Measurements from ENCODE around the gene DBH. TPM values are rescaled to one million over a fixed set of nuclear protein-coding genes. Genes with fewer than 3 reads are reported as not detected.

DBH gene
- total and polyA plus RNA-seq, 10 of the 15 experiments (the other 5 are each of a cell fraction or from before 2014, with no cell fraction given) = not detected

DNA sequence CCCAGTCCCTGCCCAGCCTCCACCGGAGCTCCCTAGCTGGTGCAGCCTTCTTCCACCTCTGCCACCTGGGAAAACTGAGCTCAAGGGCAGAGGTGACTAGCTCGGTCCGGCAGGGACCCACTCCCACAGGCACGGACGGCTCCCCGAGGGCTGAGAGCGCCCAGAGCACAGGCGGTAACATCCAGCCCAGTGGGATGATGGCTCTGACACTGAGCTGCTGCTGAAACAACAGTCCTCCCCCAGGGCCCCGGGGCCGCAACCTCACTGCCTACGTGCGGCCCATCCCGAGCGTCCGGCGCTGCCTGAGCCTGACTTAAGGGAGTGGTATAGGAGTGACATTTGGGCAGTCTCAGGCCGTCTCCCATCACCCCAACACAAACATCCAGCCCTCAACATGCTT is 30.7 kb upstream of the DBH start:
- H4K20me1 ChIP-seq (ENCODE audit: control insufficient read depth, insufficient read depth) = no peaks in the 10 kb centered on the region
- FAIRE-seq (no peak), ATAC-seq (no peak), DNase-seq (ENCODE audit: low read depth, low spot score) (no peak)
- intact Hi-C loops (cut with micrococcal nuclease; ENCODE audit: unreplicated experiment) = no loop called here
- H3K4me3 ChIP-seq = no peak overlapping the region
- no peaks in the 10 kb centered on the region for H3K79me2 ChIP-seq (ENCODE audit: control insufficient read depth, insufficient read depth, low read length)
- H3K9me3 ChIP-seq (replicated peaks; ENCODE audit: control insufficient read depth, insufficient read depth, low read length) = no peaks in the 10 kb centered on the region
- H3K9ac ChIP-seq (ENCODE audit: control insufficient read depth, insufficient read depth, low read length) = no peak overlapping the region
- H2AFZ ChIP-seq (ENCODE audit: control insufficient read depth, low read depth, low read length) = no peak overlapping the region
- CTCF ChIA-PET = no interaction called here
- H3K27ac ChIP-seq (ENCODE audit: control insufficient read depth, insufficient read depth) = no peak overlapping the region
- WGBS (ENCODE audit: insufficient coverage, insufficient replicate concordance, low lambda C conversion rate, missing lambda C conversion rate) = 57% methylated on average over 17 of the region's 17 CpGs
- in situ Hi-C loops (cut with MboI) = no loop called here
- no peaks in the 10 kb centered on the region for H3K4me1 ChIP-seq (ENCODE audit: control insufficient read depth, insufficient read depth, low read length)
- no TSS peak for BruUV-seq (replicated peaks)
- TF ChIP-seq RFX5 (IDR thresholded peaks at IDR 0.05; ENCODE audit: low read depth, low read length) = no peak
- TF ChIP-seq RAD21 (IDR thresholded peaks at IDR 0.05; ENCODE audit: insufficient read depth, low read depth, low read length) = no peak
- TF ChIP-seq ESRRA (IDR thresholded peaks at IDR 0.05; ENCODE audit: low read length) = no peak
- TF ChIP-seq ZZZ3 (IDR thresholded peaks at IDR 0.05; ENCODE audit: control insufficient read depth, insufficient read length, low read depth) = no peak
- no peak for TF ChIP-seq SMC3 (IDR thresholded peaks at IDR 0.05; ENCODE audit: borderline replicate concordance, low read length)
- TF ChIP-seq, protein P1, sequence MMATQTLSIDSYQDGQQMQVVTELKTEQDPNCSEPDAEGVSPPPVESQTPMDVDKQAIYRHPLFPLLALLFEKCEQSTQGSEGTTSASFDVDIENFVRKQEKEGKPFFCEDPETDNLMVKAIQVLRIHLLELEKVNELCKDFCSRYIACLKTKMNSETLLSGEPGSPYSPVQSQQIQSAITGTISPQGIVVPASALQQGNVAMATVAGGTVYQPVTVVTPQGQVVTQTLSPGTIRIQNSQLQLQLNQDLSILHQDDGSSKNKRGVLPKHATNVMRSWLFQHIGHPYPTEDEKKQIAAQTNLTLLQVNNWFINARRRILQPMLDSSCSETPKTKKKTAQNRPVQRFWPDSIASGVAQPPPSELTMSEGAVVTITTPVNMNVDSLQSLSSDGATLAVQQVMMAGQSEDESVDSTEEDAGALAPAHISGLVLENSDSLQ (IDR thresholded peaks at IDR 0.05) = no peak
- TF ChIP-seq FOXK2 (IDR thresholded peaks at IDR 0.05) = no peak
- no peak for TF ChIP-seq JUNB (IDR thresholded peaks at IDR 0.05)
- TF ChIP-seq, protein P2, sequence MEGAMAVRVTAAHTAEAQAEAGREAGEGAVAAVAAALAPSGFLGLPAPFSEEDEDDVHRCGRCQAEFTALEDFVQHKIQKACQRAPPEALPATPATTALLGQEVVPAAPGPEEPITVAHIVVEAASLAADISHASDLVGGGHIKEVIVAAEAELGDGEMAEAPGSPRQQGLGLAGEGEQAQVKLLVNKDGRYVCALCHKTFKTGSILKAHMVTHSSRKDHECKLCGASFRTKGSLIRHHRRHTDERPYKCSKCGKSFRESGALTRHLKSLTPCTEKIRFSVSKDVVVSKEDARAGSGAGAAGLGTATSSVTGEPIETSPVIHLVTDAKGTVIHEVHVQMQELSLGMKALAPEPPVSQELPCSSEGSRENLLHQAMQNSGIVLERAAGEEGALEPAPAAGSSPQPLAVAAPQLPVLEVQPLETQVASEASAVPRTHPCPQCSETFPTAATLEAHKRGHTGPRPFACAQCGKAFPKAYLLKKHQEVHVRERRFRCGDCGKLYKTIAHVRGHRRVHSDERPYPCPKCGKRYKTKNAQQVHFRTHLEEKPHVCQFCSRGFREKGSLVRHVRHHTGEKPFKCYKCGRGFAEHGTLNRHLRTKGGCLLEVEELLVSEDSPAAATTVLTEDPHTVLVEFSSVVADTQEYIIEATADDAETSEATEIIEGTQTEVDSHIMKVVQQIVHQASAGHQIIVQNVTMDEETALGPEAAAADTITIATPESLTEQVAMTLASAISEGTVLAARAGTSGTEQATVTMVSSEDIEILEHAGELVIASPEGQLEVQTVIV (IDR thresholded peaks at IDR 0.05; ENCODE audit: borderline replicate concordance, partially characterized antibody) = no peak
- TF ChIP-seq SPI1 (IDR thresholded peaks at IDR 0.05; ENCODE audit: borderline replicate concordance, insufficient read depth, low read depth, low read length) = no peak
- H3K4me2 ChIP-seq (ENCODE audit: control insufficient read depth, insufficient read depth) = no peak overlapping the region
- H3K27me3 ChIP-seq (replicated peaks in 1 of 2; ENCODE audit: control insufficient read depth in 2 of 2, insufficient read depth in 2 of 2, low read length in 1 of 2) = peaks cover 0 to 9% of the 10 kb centered on the region in 2 experiments; a peak in 3 of 4 replicates
- SMC1A ChIA-PET (ENCODE audit: uncharacterized antibody, unreplicated experiment) = no interaction called here
- POLR2A ChIA-PET = interaction anchor here (0.6 kb wide), 1 partner anchor 364 kb away, joined by 4 read pairs; no protein-coding TSS in a partner anchor
- RAD21 ChIA-PET (ENCODE audit: unreplicated experiment) = interaction anchor here (1.0 kb wide), 1 partner anchor 137 kb away, joined by 3 read pairs; no protein-coding TSS in a partner anchor
- no peaks in the 10 kb centered on the region for H3K36me3 ChIP-seq (ENCODE audit: control insufficient read depth in 2 of 2, insufficient read depth in 2 of 2, low read length in 1 of 2)
